GM21619 (cell line): ENCODE measurements around the gene MRPL12.
"Not testable (repeated sequence)": the region's sequence is repeated elsewhere in the genome, so short reads cannot be mapped to it uniquely, and the experiment has no call there.

Source experiments
- ATAC-seq: cut with Tn5 transposase; IDR thresholded peaks from one replicate; pipeline ENCODE4 v1.9.1; 2021; ENCODE audit not compliant: unreplicated experiment

The MRPL12 gene

GRCh38 chr17:81737947-81738800, 35.0 kb downstream of the MRPL12 start:
- no peak for ATAC-seq

- no peak for ATAC-seq
Measured at GRCh38 chr17:81738801-81739393, 35.7 kb downstream of the MRPL12 start.

DNA sequence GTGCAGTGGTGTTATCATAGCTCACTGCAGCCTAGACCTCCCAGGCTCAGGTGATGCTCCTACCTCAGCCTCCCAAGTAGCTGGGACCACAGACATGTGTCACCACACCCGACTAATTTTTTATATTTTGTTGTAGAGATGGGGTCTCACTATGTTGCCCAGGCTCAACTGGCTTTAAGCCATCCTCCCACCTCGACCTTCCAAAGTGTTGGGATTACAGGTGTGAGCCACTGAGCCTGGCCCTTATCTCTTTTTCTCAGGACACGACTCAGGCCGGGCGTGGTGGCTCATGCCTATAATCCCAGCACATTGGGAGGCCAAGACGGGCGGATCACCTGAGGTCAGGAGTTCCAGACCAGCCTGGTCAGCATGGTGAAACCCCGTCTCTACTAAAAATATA, 36.4 kb downstream of the MRPL12 start:
- ATAC-seq, result not testable (repeated sequence)

GRCh38 chr17:81740395-81740961, 37.3 kb downstream of the MRPL12 start:
- ATAC-seq, result no peak

DNA sequence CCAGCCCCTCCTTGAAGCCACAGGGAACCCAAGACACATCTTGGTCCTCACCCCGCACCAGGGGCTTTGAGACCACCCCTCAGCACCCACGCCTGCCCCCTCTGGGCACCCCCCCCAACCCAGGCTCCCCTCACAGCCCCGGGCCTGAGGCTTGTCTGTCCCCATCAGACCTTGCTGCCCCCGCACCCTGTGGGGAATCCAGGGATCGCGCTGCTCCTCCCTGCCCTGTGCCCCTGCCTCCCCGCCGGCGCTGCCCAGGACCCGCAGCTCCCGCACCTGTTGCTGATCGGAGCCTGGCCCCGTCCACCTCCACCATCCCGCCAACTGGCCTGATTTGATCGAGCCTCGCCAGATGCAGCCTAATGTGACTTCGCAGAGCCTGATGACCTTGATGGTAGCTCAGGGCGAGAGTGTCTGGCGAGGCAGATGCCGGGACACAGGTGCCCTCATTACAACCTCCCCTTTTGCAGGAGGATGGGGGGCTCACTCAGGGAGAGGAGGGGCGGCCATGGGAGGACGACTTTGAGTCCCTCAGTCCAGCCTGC, 38.0 kb downstream of the MRPL12 start:
- ATAC-seq, result no peak

DNA sequence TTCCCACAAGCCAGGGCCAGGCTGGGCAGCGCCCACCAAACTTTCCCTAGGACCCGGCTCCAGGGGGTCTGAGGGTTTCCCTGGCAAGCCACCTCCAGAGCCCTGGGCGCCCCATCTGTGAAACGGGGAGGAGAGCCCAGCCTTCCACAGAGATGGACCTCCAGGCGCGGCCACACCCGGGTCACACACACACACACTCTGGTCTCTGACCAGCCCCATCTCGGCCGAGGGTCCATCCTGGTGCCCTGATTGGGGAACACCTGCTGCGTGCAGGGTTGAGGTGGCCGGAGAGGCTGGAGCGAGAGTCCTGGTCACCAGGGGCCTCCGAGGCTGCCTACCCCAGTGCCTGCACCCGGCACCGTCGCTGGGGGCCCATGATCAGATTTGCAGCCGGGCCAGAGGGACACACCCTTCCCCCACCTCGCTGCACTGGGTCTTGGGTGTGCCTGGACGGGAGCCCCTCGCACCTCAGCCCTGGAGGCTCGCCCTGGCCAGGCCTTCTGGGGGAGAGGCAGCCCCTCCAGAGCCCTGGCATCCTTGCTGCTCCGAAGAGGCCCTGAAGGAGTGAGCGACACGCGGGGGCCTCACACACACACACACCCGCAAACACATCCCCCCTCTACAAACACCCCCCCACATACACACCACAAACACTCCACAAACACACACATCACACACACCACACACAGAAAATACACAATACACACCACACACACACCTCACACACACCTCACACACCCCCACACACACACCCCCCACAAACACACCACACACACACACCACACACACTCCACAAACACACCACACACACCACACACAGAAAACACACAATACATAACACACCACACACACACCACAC, 38.7 kb downstream of the MRPL12 start:
- ATAC-seq, result no peak
